ENCODE data around the gene ATAD3B. TPM values are rescaled to one million over a fixed set of nuclear protein-coding genes. Genes with fewer than 3 reads are reported as not detected.
A peak's percentile ranks its signal among the peaks of the same experiment; 100 is the strongest.
"Not testable (repeated sequence)": the region's sequence is repeated elsewhere in the genome, so short reads cannot be mapped to it uniquely, and the experiment has no call there.

ATAD3B gene
- polyA plus RNA-seq, 4 donors, result 17.4 to 34.5 (median 19.4) TPM

GRCh38 chr1:1460540-1461130 lies 10.9 kb upstream of the ATAD3B start:
- Histone ChIP-seq H3K27ac (ENCODE audit: low read depth in 1 of 3, low read length in 2 of 3) (no peak overlapping the region), H3K4me1 (ENCODE audit: control insufficient read depth in 3 of 3, insufficient read depth in 2 of 3, low read depth in 1 of 3, low read length in 2 of 3) (no peaks in the 10 kb centered on the region), H3K36me3 (ENCODE audit: control insufficient read depth in 3 of 3, insufficient read depth in 2 of 3, low read depth in 1 of 3, low read length in 3 of 3) (no peaks in the 10 kb centered on the region), H3K9me3 (ENCODE audit: control insufficient read depth in 2 of 2, insufficient read depth in 1 of 2, low read depth in 1 of 2, low read length in 1 of 2) (peaks cover 0 to 5% of the 10 kb centered on the region in 2 donors), H3K4me3 (ENCODE audit: low read depth in 1 of 3, low read length in 3 of 3) (no peak overlapping the region), H3K27me3 (ENCODE audit: control insufficient read depth in 3 of 3, insufficient read depth in 3 of 3, low read length in 3 of 3) (no peaks in the 10 kb centered on the region)
- no peak for DNase-seq
- no peak for FAIRE-seq
- 61 to 66% (median 63%) methylated on average over 27 of the region's 27 CpGs for WGBS, 3 donors

- H3K4me1 ChIP-seq (ENCODE audit: control insufficient read depth in 3 of 3, insufficient read depth in 2 of 3, low read depth in 1 of 3, low read length in 2 of 3), result no peaks in the 10 kb centered on the region
- H3K27ac ChIP-seq (ENCODE audit: low read depth in 1 of 3, low read length in 2 of 3), result peak overlapping the region in 1 of 3 donors; percentile 40
- peaks cover 0 to 7% of the 10 kb centered on the region in 2 donors for H3K9me3 ChIP-seq (ENCODE audit: control insufficient read depth in 2 of 2, insufficient read depth in 1 of 2, low read depth in 1 of 2, low read length in 1 of 2)
- 48 to 62% (median 54%) methylated on average over 16 to 18 of the region's 18 CpGs for WGBS, 3 donors
- no peak overlapping the region for H3K4me3 ChIP-seq (ENCODE audit: low read depth in 1 of 3, low read length in 3 of 3)
- peak in 1 of 2 donors; percentile 26 for DNase-seq
- no peak for FAIRE-seq
- no peaks in the 10 kb centered on the region for H3K27me3 ChIP-seq (ENCODE audit: control insufficient read depth in 3 of 3, insufficient read depth in 3 of 3, low read length in 3 of 3)
- H3K36me3 ChIP-seq (ENCODE audit: control insufficient read depth in 3 of 3, insufficient read depth in 2 of 3, low read depth in 1 of 3, low read length in 3 of 3), result no peaks in the 10 kb centered on the region
Observed at GRCh38 chr1:1461721-1462317, 9.7 kb upstream of the ATAD3B start.

GRCh38 chr1:1462318-1462966 lies 9.1 kb upstream of the ATAD3B start:
- Histone ChIP-seq H3K4me1 (ENCODE audit: control insufficient read depth in 3 of 3, insufficient read depth in 2 of 3, low read depth in 1 of 3, low read length in 2 of 3) (no peaks in the 10 kb centered on the region), H3K27ac (ENCODE audit: low read depth in 1 of 3, low read length in 2 of 3) (peak overlapping the region in 1 of 3 donors; percentile 40), H3K27me3 (ENCODE audit: control insufficient read depth in 3 of 3, insufficient read depth in 3 of 3, low read length in 3 of 3) (no peaks in the 10 kb centered on the region), H3K9me3 (ENCODE audit: control insufficient read depth in 2 of 2, insufficient read depth in 1 of 2, low read depth in 1 of 2, low read length in 1 of 2) (peaks cover 0 to 7% of the 10 kb centered on the region in 2 donors), H3K36me3 (ENCODE audit: control insufficient read depth in 3 of 3, insufficient read depth in 2 of 3, low read depth in 1 of 3, low read length in 3 of 3) (no peaks in the 10 kb centered on the region), H3K4me3 (ENCODE audit: low read depth in 1 of 3, low read length in 3 of 3) (no peak overlapping the region)
- 63 to 75% (median 70%) methylated on average over 25 to 26 of the region's 26 CpGs for WGBS, 3 donors
- no peak for FAIRE-seq
- peak in 1 of 2 donors; percentile 28 for DNase-seq

GRCh38 chr1:1463312-1463711 lies 8.3 kb upstream of the ATAD3B start:
- Histone ChIP-seq H3K4me1 (ENCODE audit: control insufficient read depth in 3 of 3, insufficient read depth in 2 of 3, low read depth in 1 of 3, low read length in 2 of 3) (no peaks in the 10 kb centered on the region), H3K9me3 (ENCODE audit: control insufficient read depth in 2 of 2, insufficient read depth in 1 of 2, low read depth in 1 of 2, low read length in 1 of 2) (peaks cover 0 to 7% of the 10 kb centered on the region in 2 donors), H3K27ac (ENCODE audit: low read depth in 1 of 3, low read length in 2 of 3) (no peak overlapping the region), H3K4me3 (ENCODE audit: low read depth in 1 of 3, low read length in 3 of 3) (no peak overlapping the region), H3K36me3 (ENCODE audit: control insufficient read depth in 3 of 3, insufficient read depth in 2 of 3, low read depth in 1 of 3, low read length in 3 of 3) (no peaks in the 10 kb centered on the region), H3K27me3 (ENCODE audit: control insufficient read depth in 3 of 3, insufficient read depth in 3 of 3, low read length in 3 of 3) (no peaks in the 10 kb centered on the region)
- WGBS, 3 donors, result 82 to 90% (median 85%) methylated on average over 7 of the region's 7 CpGs
- no peak for FAIRE-seq
- DNase-seq, result no peak

GRCh38 chr1:1468196-1468985 lies 3.2 kb upstream of the ATAD3B start:
- H3K4me1 ChIP-seq (ENCODE audit: control insufficient read depth in 3 of 3, insufficient read depth in 2 of 3, low read depth in 1 of 3, low read length in 2 of 3); H3K4me3 ChIP-seq (ENCODE audit: low read depth in 1 of 3, low read length in 3 of 3); DNase-seq; H3K27me3 ChIP-seq (ENCODE audit: control insufficient read depth in 3 of 3, insufficient read depth in 3 of 3, low read length in 3 of 3); H3K9me3 ChIP-seq (ENCODE audit: control insufficient read depth in 2 of 2, insufficient read depth in 1 of 2, low read depth in 1 of 2, low read length in 1 of 2); H3K27ac ChIP-seq (ENCODE audit: low read depth in 1 of 3, low read length in 2 of 3); H3K36me3 ChIP-seq (ENCODE audit: control insufficient read depth in 3 of 3, insufficient read depth in 2 of 3, low read depth in 1 of 3, low read length in 3 of 3); FAIRE-seq: not testable (repeated sequence)
- 74 to 85% (median 83%) methylated on average over 28 to 43 of the region's 44 CpGs for WGBS, 3 donors

GRCh38 chr1:1470626-1471388 lies 758 bp upstream of the ATAD3B start:
- Histone ChIP-seq H3K4me1 (ENCODE audit: control insufficient read depth in 3 of 3, insufficient read depth in 2 of 3, low read depth in 1 of 3, low read length in 2 of 3) (peaks cover 0 to 5% (median 0%) of the 10 kb centered on the region in 3 donors), H3K9me3 (ENCODE audit: control insufficient read depth in 2 of 2, insufficient read depth in 1 of 2, low read depth in 1 of 2, low read length in 1 of 2) (peaks cover 0 to 2% of the 10 kb centered on the region in 2 donors), H3K4me3 (ENCODE audit: low read depth in 1 of 3, low read length in 3 of 3) (peak overlapping the region; percentile 69 to 86 (median 72)), H3K36me3 (ENCODE audit: control insufficient read depth in 3 of 3, insufficient read depth in 2 of 3, low read depth in 1 of 3, low read length in 3 of 3) (peaks cover 0 to 8% (median 0%) of the 10 kb centered on the region in 3 donors), H3K27ac (ENCODE audit: low read depth in 1 of 3, low read length in 2 of 3) (peak overlapping the region in 2 of 3 donors; percentile 87 to 88), H3K27me3 (ENCODE audit: control insufficient read depth in 3 of 3, insufficient read depth in 3 of 3, low read length in 3 of 3) (no peaks in the 10 kb centered on the region)
- DNase-seq (peak; percentile 35 to 72), FAIRE-seq (no peak)
- WGBS, 3 donors, result 14 to 16% (median 14%) methylated on average over 16 of the region's 16 CpGs

GRCh38 chr1:1472053-1472876 lies 700 bp downstream of the ATAD3B start:
- H3K27me3 ChIP-seq (ENCODE audit: control insufficient read depth in 3 of 3, insufficient read depth in 3 of 3, low read length in 3 of 3); H3K4me1 ChIP-seq (ENCODE audit: control insufficient read depth in 3 of 3, insufficient read depth in 2 of 3, low read depth in 1 of 3, low read length in 2 of 3); H3K9me3 ChIP-seq (ENCODE audit: control insufficient read depth in 2 of 2, insufficient read depth in 1 of 2, low read depth in 1 of 2, low read length in 1 of 2); FAIRE-seq; H3K27ac ChIP-seq (ENCODE audit: low read depth in 1 of 3, low read length in 2 of 3): not testable (repeated sequence)
- 1 to 4% (median 2%) methylated on average over 26 to 54 of the region's 65 CpGs for WGBS, 3 donors
- DNase-seq, result peak; percentile 11 to 32
- peak overlapping the region; percentile 50 to 86 (median 72) for H3K4me3 ChIP-seq (ENCODE audit: low read depth in 1 of 3, low read length in 3 of 3)
- peaks cover 0 to 15% (median 0%) of the 10 kb centered on the region in 3 donors for H3K36me3 ChIP-seq (ENCODE audit: control insufficient read depth in 3 of 3, insufficient read depth in 2 of 3, low read depth in 1 of 3, low read length in 3 of 3)
